SJSA1 (cell line): Measurements from ENCODE around the gene VSNL1. TPM values are rescaled to one million over a fixed set of nuclear protein-coding genes. Genes with fewer than 3 reads are reported as not detected.

Experiments
- DNase-seq, 2 experiments: peaks; one replicate each; pipeline ENCODE4 v3.0.0-alpha.2; 2015 to 2020; ENCODE audit warnings: low spot score in 2 of 2, low read depth in 1 of 2
- H3K27ac ChIP-seq: fragments of 250-450 bp; sonication (Bioruptor Pico); 2 replicates; pipeline ENCODE4 v1.5.1; 2020; ENCODE audit warnings: mild to moderate bottlenecking, moderate library complexity
- H3K27me3 ChIP-seq: fragments of 250-450 bp; sonication (Bioruptor Pico); replicated peaks from 2 replicates; pipeline ENCODE4 v1.5.1; 2020; ENCODE audit warnings: mild to moderate bottlenecking, moderate library complexity
- H3K36me3 ChIP-seq: fragments of 250-450 bp; sonication (Bioruptor Pico); 2 replicates; pipeline ENCODE4 v1.5.1; 2020; ENCODE audit warnings: mild to moderate bottlenecking
- H3K4me1 ChIP-seq: fragments of 250-450 bp; sonication (Bioruptor Pico); replicated peaks from 2 replicates; pipeline ENCODE4 v1.6.1; 2021; ENCODE audit warnings: mild to moderate bottlenecking
- H3K4me3 ChIP-seq: fragments of 250-450 bp; sonication (Bioruptor Pico); 2 replicates; pipeline ENCODE4 v1.5.1; 2020; ENCODE audit warnings: mild to moderate bottlenecking
- H3K9me3 ChIP-seq: fragments of 250-450 bp; sonication (Bioruptor Pico); replicated peaks from 2 replicates; pipeline ENCODE4 v1.5.1; 2020; ENCODE audit warnings: mild to moderate bottlenecking
- total RNA-seq: library from RNA; depleted of rRNA; stranded (reverse); fragments of >200 nt; shearing (Covaris generic); gene quantifications from 2 replicates; pipeline ENCODE4 v1.2.3, GENCODE V29; 2014; rRNA removed

VSNL1 gene
- total RNA-seq: 1.00 and 4.1 TPM in 2 replicates

- Histone ChIP-seq H3K4me1 (peaks cover 15% of the 10 kb centered on the region; the same call in 1 of the 2 replicates), H3K36me3 (no peaks in the 10 kb centered on the region), H3K4me3 (peak within 1 kb of the TSS; percentile 42), H3K27me3 (peaks cover 30% of the 10 kb centered on the region), H3K9me3 (no peaks in the 10 kb centered on the region), H3K27ac (no peak within 1 kb of the TSS)
- peak; percentile 68 to 84 for DNase-seq
These were observed at the start of gene VSNL1 for GRCh38 chr2:17540093-17540812. Gene VSNL1, plus strand, starts transcription at chr2:17540696. Its CDS starts 51,379 bp downstream, at chr2:17592075.

GRCh38 chr2:17495590-17495989 is 44.9 kb upstream of the VSNL1 start:
- Histone ChIP-seq H3K36me3 (no peaks in the 10 kb centered on the region), H3K4me1 (no peaks in the 10 kb centered on the region), H3K4me3 (no peak overlapping the region), H3K9me3 (no peaks in the 10 kb centered on the region), H3K27ac (no peak overlapping the region), H3K27me3 (no peaks in the 10 kb centered on the region)
- DNase-seq: no peak

GRCh38 chr2:17497718-17498117 is 42.8 kb upstream of the VSNL1 start:
- no peaks in the 10 kb centered on the region for H3K36me3 ChIP-seq
- H3K4me3 ChIP-seq: no peak overlapping the region
- H3K27ac ChIP-seq: no peak overlapping the region
- DNase-seq: no peak
- no peaks in the 10 kb centered on the region for H3K27me3 ChIP-seq
- no peaks in the 10 kb centered on the region for H3K4me1 ChIP-seq
- no peaks in the 10 kb centered on the region for H3K9me3 ChIP-seq

- H3K4me1 ChIP-seq: peaks cover 14% of the 10 kb centered on the region
- H3K9me3 ChIP-seq: no peaks in the 10 kb centered on the region
- no peaks in the 10 kb centered on the region for H3K36me3 ChIP-seq
- H3K27ac ChIP-seq: peak overlapping the region; percentile 70
- DNase-seq: peak; percentile 42 to 62
- no peak overlapping the region for H3K4me3 ChIP-seq
- H3K27me3 ChIP-seq: no peaks in the 10 kb centered on the region
These were observed 33.5 kb upstream of the VSNL1 start for GRCh38 chr2:17506736-17507616.

- DNase-seq: no peak
- Histone ChIP-seq H3K4me1 (peaks cover 17% of the 10 kb centered on the region), H3K27ac (no peak overlapping the region), H3K27me3 (no peaks in the 10 kb centered on the region), H3K9me3 (no peaks in the 10 kb centered on the region), H3K36me3 (no peaks in the 10 kb centered on the region), H3K4me3 (no peak overlapping the region)
These were observed 24.8 kb upstream of the VSNL1 start for GRCh38 chr2:17515652-17516051.

- DNase-seq: no peak
- H3K9me3 ChIP-seq: no peaks in the 10 kb centered on the region
- H3K27me3 ChIP-seq: no peaks in the 10 kb centered on the region
- peaks cover 17% of the 10 kb centered on the region for H3K4me1 ChIP-seq
- no peaks in the 10 kb centered on the region for H3K36me3 ChIP-seq
- H3K27ac ChIP-seq: peak overlapping the region; percentile 49
- H3K4me3 ChIP-seq: peak overlapping the region; percentile 31
These were observed 22.9 kb upstream of the VSNL1 start for GRCh38 chr2:17517481-17518211.

GRCh38 chr2:17518212-17519154 is 22.0 kb upstream of the VSNL1 start, which contains the start of gene RAD51AP2:
Gene RAD51AP2, minus strand, starts transcription at chr2:17518440. Its CDS starts 25 bp downstream, at chr2:17518415.
- Histone ChIP-seq H3K4me3 (peak within 1 kb of the TSS; percentile 31), H3K27me3 (no peaks in the 10 kb centered on the region), H3K27ac (peak within 1 kb of the TSS; percentile 77), H3K36me3 (no peaks in the 10 kb centered on the region), H3K4me1 (peaks cover 17% of the 10 kb centered on the region), H3K9me3 (no peaks in the 10 kb centered on the region)
- DNase-seq: peak; percentile 80 to 90

GRCh38 chr2:17519486-17519885 is 21.0 kb upstream of the VSNL1 start:
- H3K9me3 ChIP-seq: no peaks in the 10 kb centered on the region
- H3K36me3 ChIP-seq: no peaks in the 10 kb centered on the region
- H3K4me1 ChIP-seq: peaks cover 17% of the 10 kb centered on the region
- peak in 1 of 2 experiments; percentile 23 for DNase-seq
- no peaks in the 10 kb centered on the region for H3K27me3 ChIP-seq
- no peak overlapping the region for H3K4me3 ChIP-seq
- no peak overlapping the region for H3K27ac ChIP-seq

- Histone ChIP-seq H3K4me1 (peaks cover 17% of the 10 kb centered on the region), H3K4me3 (no peak overlapping the region), H3K27ac (no peak overlapping the region), H3K9me3 (no peaks in the 10 kb centered on the region), H3K27me3 (no peaks in the 10 kb centered on the region; the same call in 1 of the 2 replicates), H3K36me3 (no peaks in the 10 kb centered on the region)
- no peak for DNase-seq
These were observed 19.7 kb upstream of the VSNL1 start for GRCh38 chr2:17520761-17521160.

- no peaks in the 10 kb centered on the region; the same call in none of the 2 replicates for H3K27me3 ChIP-seq
- no peak overlapping the region for H3K27ac ChIP-seq
- H3K4me1 ChIP-seq: peaks cover 17% of the 10 kb centered on the region
- no peak for DNase-seq
- no peaks in the 10 kb centered on the region for H3K9me3 ChIP-seq
- no peak overlapping the region for H3K4me3 ChIP-seq
- no peaks in the 10 kb centered on the region for H3K36me3 ChIP-seq
These were observed 18.9 kb upstream of the VSNL1 start for GRCh38 chr2:17521621-17522020.

- Histone ChIP-seq H3K4me3 (no peak overlapping the region), H3K9me3 (no peaks in the 10 kb centered on the region), H3K4me1 (peaks cover 17% of the 10 kb centered on the region), H3K27ac (no peak overlapping the region), H3K27me3 (no peaks in the 10 kb centered on the region; the same call in none of the 2 replicates), H3K36me3 (no peaks in the 10 kb centered on the region)
- no peak for DNase-seq
These were observed 18.2 kb upstream of the VSNL1 start for GRCh38 chr2:17522303-17522702.

GRCh38 chr2:17529771-17530170 is 10.7 kb upstream of the VSNL1 start:
- H3K27me3 ChIP-seq: no peaks in the 10 kb centered on the region; the same call in none of the 2 replicates
- no peak for DNase-seq
- no peak overlapping the region for H3K4me3 ChIP-seq
- no peaks in the 10 kb centered on the region for H3K4me1 ChIP-seq
- H3K36me3 ChIP-seq: no peaks in the 10 kb centered on the region
- H3K27ac ChIP-seq: no peak overlapping the region
- no peaks in the 10 kb centered on the region for H3K9me3 ChIP-seq
